Ramos (cell line): ENCODE data around the gene GNAS-AS1.

Experiments
- in situ Hi-C: fragments of 300-500 bp; cut with MboI; formaldehyde crosslinking; loops from one replicate; pipeline ENCODE4 v1.14.3; 2022; ENCODE audit warnings: low sequenced_read_pairs; ENCODE audit not compliant: unreplicated experiment

GNAS-AS1 gene

DNA sequence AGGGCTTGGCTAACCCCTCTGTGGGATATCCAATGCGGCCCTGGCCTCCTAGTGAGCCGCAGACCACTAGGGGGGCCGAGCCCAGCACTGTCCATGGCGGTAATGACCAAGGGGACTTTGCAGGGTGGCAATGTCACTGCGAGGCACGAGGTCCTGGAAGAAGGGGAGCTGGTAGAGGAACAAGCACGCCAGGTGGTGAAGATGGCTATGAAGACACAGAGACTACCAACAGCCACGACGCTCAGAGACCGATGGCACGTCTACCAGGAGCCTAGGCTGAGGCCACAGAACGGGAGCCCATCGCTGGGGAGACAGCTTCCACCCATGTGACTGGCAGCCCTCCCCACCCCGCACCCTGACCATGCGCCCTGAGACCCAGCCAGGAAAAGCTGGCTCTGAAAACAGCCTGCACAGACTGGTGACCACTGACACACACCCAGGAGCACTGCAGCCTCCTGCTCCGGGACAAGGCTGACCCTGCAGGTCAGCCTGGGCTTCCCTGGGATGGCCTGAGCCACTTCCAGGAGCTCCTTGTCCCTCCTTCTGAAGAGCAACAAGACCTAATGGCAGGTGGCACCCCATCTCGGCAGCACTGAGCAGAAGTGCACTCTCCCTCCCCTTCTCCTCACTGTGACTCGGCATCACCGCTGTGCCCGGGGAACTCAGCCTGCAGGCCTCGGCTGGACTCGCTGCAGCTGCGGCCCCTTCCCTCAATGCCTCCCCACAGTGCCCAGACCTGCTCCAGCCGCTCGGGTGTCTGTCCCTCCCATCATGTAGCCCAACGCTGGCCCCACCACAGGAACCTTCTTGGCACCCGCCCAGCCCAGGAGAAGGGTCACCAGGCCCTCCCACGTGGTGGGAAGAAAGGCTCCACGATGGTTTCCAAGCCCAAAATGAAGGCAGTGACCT, 56.9 kb downstream of the GNAS-AS1 start:
- in situ Hi-C loops: no loop called here

DNA sequence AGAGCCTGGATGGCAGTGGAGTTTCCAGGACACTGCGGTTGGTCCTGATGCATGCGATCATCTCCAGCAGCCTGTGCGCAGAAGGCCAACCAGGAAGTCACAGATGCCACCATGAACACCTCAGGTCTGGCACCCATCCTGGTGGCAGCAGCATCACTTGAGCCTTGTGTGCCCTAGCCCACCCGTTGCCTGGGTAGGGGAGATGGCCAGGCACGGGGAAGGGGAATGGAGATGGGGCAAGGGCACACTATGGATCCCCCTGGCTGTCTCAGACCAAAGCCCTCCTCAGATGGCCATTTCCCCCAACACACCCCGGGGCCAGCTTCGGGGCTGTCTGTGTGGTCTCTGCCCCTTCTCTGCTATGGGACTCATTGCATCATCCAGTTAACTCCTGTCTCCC, 58.3 kb downstream of the GNAS-AS1 start:
- in situ Hi-C loops: no loop called here

DNA sequence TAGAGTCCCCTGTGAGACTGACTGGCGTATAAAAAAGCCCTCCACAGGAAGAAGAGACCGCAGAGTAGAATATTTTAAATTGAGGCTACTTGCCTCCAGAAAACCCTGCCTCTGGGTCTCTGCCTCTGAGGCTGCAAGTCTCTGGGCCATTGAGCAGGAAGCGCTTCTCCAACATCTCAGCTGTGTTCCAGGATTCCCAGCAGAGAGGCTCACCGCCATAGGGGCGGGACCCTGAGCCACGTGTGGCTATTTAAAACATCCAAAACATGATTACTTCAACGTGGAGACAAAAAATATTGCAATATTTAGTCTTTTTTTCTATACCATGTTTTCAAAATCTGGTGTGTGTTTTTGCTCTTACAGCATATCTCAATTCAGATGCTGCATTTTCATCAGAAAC, 59.4 kb downstream of the GNAS-AS1 start:
- in situ Hi-C loops: no loop called here

DNA sequence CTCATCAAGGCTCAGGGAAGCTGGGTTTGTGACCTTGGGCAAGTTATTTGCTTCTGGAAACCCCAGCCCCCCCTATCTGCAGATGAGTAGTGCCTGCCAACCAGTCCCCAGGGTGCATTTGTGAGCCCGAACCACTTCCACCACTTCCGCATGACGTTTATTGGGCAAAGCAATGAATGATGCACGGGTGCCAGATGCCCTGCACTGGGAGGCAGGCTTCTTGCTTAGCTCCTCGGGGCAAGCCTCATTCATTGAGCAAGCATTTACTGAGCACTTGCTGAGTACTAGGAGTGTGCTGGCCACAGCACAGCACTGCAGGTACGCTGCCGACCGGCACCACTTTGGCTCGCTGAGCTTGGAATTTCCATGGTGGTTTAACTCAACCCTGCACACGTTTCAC, 60.2 kb downstream of the GNAS-AS1 start:
- in situ Hi-C loops: no loop called here

DNA sequence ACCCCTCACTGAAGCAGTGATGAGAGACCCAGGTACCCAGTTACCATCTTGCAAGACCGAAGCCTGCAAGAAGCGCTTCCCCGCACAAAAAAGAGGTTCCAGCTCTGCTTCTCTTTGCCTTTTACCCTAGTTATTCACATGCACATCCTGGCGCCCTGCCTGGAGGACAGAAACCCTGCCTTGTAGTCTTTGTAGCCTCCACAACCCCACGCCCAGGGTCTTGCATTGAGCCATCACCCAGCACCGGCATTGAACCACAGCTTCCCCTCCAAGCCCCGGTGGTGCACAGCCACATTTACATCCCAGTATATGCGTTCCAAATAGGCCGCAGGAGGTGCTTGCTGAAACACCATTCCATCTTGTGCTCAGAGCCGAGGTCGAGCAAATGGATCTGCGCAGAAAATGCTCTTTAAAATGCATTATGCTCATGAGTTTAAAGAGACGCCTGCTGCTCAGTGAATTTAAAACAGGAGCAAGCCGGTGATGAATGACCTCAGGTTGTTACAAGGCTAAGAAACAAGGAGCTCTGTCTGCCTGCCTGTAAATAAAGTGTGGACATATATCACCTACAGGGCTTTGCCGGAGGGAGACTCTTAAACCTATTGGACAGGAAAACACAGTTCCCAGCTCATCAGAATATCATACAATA, 61.7 kb downstream of the GNAS-AS1 start:
- in situ Hi-C loops: no loop called here

DNA sequence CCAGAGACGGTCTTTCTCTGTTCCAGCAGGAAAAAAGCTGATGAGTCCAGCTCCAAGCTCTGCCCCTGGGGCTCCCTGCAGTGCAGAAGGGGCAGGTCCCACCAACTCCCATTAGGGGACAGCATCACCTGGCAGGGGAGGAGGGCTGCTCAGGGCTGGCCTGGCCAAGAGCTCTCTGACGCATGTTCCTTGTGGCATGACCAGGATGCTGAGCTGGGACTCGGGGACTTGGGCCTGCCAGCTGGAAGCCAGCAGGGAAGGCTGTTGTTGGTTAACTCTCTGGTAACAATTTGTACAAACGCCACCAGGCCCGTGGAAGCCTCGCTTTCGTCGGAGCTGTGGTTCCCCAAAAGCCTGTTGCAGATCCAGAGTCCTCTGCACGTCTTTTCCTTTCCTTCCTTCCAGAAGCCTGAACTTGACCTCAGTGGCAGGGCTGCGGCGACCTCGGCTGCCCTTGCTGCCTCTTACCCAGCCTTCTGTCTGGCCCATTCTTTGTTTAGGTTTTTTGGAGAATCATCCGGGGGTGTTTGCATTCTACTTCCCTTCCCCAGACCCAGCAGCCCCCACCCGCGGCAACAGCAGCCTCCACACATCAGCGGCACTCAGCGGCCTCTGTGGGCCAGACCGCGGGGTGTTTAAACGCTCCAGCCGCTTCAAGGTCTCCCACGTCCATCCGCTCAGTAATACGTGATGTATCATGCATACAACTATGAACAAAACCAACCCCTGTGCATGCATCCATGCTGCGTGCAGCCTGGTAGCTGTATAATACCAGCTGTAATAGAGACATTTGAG, 63.3 kb downstream of the GNAS-AS1 start:
- in situ Hi-C loops: no loop called here

DNA sequence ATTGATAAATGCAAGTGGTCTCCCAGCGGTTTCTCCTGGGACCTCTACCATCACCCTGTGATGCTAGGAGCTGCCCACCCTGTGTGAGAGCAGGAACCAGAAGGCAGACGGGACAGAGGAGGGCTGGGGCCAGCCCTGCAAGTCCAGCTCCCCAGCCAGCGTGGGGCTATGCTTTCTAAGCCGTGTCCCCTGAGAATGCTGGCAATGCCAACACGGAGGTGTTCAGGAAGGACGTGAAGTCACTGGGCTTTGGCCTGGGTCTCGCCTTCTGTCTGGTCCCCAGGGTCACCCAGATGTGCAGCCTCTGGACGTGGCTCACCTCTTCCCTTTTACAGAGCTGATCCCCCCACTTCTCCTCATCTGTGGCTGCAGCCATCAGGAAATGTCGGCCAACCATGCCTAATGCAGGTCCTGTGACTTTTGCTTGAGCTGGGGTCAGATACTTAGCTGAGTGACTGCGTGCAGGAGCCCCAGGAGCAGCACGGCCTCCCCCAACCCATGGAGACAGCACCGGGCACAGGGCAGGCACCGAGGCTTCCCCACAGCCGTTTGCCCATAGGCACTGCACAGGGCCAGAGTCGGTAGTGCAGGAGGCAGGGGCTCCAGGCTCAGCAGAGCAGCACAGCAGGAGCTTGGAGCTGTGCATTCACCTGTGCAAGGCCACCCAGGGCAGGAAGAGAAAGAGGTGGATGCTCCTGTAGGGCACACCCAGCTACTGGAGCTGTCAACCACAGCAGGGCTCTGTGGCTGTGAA, 66.2 kb downstream of the GNAS-AS1 start:
- in situ Hi-C loops: no loop called here

DNA sequence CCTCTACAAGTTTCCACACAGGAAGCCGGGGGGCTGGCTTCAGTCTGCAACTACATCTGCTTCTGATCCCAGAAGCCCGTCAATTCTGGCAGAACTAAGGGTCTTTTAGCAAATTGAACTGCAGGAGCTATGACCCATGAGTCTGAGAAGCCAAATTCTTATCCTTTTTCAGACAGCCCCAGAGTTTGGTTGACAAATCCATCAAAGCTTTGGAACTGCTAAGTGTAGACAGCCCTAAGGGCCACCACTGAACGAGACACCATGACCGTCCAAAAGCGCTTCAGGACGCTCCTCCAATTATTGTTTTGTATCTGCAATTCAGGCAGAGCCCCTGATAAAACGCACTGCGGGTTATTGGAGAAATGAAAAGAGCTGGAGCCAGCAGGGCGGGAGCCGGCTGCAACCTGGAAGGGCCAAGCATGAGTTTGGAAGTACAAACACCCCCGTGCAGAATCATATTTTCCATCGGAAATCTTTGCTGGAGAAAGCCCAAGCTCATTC, 67.1 kb downstream of the GNAS-AS1 start:
- in situ Hi-C loops: no loop called here

DNA sequence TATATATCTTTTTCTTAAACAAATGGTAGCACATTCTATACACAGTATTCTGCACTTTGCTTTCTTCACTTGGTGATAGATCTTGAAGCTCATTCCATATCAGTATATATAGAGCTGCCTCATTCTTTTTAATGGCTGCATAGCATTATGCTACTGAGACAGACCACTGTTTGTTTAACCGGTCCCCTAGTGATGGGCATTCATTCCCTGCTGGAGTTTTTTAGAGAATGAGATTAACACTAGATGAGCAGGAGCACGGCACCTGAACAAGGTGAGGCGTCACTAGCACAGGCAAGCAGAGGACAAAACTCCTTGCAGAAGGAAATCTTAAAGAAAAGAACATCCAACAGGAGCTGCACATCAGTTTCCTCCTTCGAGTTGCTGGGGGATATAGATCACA, 69.6 kb downstream of the GNAS-AS1 start:
- in situ Hi-C loops: no loop called here

DNA sequence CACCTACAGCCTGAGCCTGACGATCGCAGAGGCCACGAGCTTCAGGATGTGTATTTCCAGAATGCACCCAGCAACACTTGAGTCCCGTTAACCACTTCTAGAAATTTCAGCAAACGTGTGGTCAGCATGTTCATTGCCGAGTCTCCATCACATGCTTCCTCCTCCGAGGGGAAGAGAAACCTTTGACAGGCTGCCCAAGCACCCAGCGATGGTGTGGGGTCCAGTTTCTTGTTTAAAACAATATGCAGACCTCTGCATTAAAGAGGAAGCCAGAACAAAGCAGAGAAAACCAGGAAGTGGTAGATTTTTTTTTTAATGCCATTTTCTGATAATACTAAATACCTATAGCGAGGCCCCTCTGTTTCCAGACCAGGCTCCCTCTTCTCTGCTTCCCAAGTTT, 71.9 kb downstream of the GNAS-AS1 start:
- in situ Hi-C loops: no loop called here

DNA sequence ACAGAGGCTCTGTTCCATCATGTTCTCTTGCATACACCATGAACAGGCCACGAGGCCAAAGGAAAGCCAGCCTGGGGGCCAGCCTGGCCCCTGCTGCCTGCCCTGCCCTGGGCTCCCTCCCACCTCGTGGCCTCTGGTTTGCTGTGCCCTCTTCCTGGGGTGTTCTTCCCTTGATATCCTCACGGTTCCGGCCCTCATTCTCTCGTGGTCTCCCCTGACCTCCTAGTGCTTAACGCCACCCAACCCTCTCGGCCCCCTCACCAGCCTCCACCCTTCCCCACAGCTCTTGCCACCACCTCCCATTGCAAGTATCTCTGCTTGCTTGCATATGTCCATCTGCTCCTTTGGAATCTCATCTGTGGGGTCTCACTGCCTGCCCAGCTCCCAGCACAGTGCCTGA, 73.0 kb downstream of the GNAS-AS1 start:
- in situ Hi-C loops: no loop called here

DNA sequence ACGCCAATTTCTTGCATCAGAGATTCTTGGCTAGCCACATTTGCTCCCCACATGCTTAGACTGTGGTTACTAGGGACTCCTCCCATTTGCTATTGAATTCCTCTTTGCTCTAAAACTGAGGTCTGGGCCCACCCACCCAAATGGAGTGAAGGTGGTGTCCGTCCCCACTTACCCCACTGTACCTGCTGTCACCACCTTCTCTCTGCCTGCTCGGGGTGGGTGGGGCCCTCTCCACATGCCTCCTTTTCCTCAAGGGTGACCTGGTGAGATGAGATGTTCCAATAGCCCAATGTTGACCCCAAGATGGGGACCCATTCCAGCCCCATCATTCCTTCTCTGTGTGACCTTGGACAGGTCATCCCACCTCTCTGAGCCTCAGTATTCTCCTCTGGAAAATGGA, 74.6 kb downstream of the GNAS-AS1 start:
- in situ Hi-C loops: no loop called here

DNA sequence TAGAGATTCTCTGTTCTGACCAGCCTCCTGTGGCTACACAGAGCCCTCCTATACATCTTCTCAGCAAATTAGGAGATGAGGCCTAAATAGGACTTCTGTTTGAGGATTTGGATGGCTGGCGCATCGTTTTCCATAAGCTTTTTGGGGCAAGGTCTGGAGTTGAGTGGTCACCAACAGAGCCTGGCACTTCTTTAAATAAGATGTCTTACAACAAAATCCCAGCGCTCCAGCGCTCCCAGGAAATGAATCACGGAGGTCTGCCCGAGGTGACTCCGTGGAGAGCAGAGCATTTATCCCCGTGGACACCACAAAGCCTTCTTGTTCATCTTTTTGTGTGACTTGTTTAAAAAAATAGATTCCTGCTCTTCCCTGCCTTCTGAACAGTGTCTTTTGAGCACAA, 75.3 kb downstream of the GNAS-AS1 start:
- in situ Hi-C loops: no loop called here

DNA sequence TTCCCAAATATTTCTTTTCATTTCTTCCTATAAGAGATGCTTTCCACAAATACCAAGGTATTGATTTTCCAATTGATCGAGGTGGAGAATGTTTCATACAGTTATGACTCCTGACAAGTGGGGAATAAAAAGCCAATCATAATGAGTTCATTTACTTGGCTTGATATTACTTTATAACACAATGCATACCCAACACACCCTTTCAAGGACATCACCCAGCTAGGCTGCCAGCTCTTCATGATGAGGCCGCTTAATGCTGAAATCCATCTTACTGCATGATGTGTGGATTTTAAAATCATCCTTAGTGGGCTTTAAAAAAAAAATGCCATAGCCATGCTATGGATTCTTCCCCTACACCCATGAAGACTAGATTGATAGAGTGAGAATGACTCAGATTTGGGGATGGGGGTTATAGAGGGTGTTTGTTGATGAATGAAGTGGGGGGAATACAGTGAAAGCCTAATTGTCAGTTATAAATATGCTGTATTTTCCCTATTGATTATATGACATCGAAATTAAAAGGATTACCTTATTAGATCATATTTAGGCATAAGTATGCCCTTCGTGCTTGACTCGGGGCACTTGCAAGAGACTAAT, 75.9 kb downstream of the GNAS-AS1 start:
- in situ Hi-C loops: no loop called here

DNA sequence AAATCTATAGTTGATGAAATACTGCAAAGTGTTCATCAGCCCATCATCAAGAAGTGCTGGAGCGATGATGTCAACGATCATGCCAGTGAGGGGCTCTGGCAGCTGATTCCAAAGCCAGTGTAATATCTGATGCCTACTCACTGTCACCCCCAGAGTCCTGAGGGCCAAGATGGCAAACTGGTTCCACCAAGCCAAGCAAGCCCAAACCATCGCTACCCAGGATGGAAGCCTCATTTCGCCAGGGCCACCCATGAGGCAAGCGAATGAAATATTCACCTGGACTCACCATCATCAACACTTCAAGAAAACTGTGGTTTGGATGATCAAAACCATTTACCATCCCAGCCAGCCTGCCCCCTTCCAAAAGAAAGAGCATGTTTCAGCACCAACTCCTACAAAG, 76.5 kb downstream of the GNAS-AS1 start:
- in situ Hi-C loops: no loop called here

DNA sequence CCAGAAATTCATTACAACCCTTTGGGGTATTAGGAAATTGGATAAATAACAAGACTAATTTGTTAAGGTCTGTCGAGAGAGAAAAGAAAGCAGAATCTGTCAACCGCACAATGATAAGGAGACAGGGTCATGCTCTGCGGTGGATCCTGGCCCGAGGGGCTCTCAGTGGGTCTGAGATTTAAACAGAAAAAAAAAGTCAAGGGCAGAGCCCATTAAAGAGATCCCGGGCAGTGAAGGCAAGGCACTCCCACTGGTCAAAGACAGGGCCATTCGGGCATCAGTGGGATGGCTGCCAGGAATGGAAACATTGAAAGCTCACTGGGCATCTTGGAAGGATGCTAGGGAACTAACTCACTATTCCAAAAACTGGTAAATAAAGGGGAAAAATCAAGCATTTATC, 77.9 kb downstream of the GNAS-AS1 start:
- in situ Hi-C loops: no loop called here
